ENCODE data around the gene BBX. TPM values are rescaled to one million over a fixed set of nuclear protein-coding genes. Genes with fewer than 3 reads are reported as not detected.

The BBX gene
- total RNA-seq, 1 donor from 2014 or later: 54.1 TPM

DNA sequence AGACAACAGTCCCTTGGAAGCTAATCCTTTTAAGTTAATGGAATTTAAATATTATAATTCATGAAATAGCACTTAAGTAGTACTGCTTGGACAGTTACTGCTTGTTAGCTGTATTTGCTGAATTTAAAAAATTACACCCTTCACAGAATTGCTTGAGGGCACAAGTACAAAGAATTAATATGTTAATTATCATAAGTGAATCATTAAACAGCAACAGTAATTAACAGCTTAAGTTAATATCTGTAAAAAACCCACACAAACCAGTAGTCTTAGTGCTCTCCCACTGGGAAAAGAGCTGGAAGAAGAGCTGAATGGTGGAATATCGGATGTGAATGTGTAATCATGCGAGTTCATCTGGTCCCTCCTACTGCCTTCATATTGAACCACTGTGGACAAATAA lies 336.1 kb downstream of the BBX start:
- H3K27me3 Mint-ChIP-seq: no peaks in the 10 kb centered on the region
- no peak for DNase-seq (ENCODE audit: low spot score, unreplicated experiment)
- TF ChIP-seq, protein P1, sequence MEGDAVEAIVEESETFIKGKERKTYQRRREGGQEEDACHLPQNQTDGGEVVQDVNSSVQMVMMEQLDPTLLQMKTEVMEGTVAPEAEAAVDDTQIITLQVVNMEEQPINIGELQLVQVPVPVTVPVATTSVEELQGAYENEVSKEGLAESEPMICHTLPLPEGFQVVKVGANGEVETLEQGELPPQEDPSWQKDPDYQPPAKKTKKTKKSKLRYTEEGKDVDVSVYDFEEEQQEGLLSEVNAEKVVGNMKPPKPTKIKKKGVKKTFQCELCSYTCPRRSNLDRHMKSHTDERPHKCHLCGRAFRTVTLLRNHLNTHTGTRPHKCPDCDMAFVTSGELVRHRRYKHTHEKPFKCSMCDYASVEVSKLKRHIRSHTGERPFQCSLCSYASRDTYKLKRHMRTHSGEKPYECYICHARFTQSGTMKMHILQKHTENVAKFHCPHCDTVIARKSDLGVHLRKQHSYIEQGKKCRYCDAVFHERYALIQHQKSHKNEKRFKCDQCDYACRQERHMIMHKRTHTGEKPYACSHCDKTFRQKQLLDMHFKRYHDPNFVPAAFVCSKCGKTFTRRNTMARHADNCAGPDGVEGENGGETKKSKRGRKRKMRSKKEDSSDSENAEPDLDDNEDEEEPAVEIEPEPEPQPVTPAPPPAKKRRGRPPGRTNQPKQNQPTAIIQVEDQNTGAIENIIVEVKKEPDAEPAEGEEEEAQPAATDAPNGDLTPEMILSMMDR (IDR thresholded peaks at IDR 0.05; ENCODE audit: unreplicated experiment): no peak
- H3K36me3 Mint-ChIP-seq (ENCODE audit: insufficient read depth): no peaks in the 10 kb centered on the region
- H3K27ac Mint-ChIP-seq: no peak overlapping the region
- H3K4me1 Mint-ChIP-seq (ENCODE audit: low read depth): no peaks in the 10 kb centered on the region
- no peak overlapping the region for H3K4me3 Mint-ChIP-seq (ENCODE audit: low read depth)
- no peaks in the 10 kb centered on the region for H3K9me3 Mint-ChIP-seq (ENCODE audit: low read depth)

Other genes starting within 250 kb of the BBX start
- gene CCDC54, start 145.5 kb upstream of the BBX start, total RNA-seq: not detected in 2 replicates